ENCODE measurements around the gene AMPD2.
"Not testable (repeated sequence)": the region's sequence is repeated elsewhere in the genome, so short reads cannot be mapped to it uniquely, and the experiment has no call there.

AMPD2 gene

DNA sequence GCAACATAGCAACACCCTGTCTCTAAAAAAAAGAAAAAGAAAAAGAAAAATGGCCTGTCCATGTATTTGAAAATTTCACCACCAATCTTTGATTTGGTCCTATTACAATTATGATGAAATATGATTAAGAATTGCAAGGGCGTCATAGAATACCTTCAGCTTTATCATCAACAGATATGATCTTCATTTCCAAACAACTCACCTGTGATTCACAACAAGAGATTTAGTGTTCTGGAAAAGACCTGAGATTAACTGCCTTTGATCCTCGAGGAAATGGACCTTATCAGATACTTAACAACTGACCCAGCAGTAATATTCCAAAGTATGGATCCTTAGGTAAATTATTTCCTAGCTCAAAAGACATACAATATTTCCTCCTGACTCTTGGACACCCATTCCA is 32.8 kb downstream of the AMPD2 start:
- no peak for DNase-seq (ENCODE audit: low read depth in 2 of 2)

DNA sequence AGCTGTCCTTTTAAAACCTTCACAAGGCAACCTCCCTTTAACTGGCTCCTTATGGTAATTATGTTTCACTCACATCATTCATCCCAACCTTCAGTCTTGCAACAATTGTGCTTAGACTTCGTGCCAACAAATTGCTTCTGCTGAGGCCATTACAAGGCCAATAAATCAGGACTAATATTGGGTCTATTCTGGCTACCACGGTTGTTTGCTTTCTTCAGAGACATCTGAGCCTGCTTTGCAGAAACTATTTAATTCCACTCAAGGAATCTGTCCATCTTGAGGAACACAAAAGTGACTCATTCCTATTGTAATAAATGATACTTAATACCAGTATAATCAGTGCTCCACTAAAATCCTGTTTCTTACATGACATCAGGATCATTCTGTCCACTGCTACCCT is 33.7 kb downstream of the AMPD2 start:
- DNase-seq (ENCODE audit: low read depth in 2 of 2): no peak

DNA sequence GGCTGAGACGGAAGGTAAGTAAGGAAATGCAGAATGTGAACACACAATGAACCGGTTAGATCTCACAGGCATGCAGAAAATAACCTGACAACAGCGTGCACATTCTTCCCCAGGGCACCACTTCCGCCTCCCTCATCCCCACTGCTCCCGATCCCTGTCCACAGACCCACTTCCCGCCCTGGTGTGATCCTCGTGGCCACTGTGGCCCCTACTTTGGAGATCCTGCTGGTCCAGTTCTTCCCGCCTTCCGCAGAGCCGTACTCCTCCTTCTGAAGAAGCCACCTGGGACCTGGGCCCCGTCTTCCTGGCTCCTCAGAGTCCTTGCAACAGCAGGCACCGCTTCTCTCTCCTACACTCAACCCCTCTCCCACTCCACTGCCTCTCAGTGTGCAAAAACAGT is 34.9 kb downstream of the AMPD2 start:
- no peak for DNase-seq (ENCODE audit: low read depth in 2 of 2)

DNA sequence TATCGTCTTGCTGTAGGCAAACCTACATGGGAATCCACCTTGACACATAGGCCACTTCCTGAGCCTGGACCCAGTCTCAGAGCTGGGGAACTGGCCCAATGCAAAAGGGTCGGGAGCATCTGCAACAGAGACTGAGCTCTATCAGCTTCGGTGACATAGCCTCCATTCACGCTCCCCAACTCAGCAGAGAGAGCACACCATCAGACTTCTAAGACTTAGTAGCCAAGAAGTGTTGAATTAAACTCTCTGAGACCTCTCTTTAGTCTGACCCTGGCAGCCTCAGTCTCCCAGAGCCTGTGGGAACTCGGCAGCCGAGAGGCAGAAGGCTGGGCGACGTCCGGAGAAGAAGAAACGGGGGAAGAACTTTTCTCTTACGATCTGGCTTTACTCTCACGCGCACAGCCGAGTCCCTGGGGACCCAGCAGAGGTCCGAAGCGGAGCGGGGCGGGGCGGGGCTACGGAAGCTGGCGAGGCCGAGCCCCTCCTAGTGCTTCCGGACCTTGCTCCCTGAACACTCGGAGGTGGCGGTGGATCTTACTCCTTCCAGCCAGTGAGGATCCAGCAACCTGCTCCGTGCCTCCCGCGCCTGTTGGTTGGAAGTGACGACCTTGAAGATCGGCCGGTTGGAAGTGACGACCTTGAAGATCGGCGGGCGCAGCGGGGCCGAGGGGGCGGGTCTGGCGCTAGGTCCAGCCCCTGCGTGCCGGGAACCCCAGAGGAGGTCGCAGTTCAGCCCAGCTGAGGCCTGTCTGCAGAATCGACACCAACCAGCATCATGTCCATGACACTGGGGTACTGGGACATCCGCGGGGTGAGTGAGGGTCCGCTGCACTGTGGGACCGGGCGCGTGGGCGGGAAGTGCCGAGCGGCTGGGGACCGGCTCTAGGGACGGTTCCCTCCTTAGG is 36.2 kb downstream of the AMPD2 start, which contains the start of gene GSTM4:
TSS of gene GSTM4 (plus strand) at position 485 of the 905 bp plus-strand sequence. CDS start at position 776, 291 bp downstream.
- DNase-seq (ENCODE audit: low read depth in 2 of 2): peak; percentile 38 to 65

DNA sequence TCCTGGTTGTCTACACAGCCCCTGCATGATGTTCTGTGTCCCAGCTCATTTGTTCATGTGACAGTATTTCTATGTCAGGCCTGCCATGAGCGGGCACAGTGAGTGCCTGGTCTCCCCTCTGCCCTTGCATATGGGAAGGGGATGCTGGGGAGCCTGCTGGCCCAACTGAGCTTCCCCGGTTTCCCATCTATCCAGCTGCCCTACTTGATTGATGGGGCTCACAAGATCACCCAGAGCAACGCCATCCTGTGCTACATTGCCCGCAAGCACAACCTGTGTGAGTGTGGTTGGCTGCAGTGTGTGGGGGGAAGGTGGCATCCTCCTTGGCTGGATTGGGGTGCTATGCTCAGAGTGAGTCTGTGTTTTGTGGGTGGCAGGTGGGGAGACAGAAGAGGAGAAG is 37.8 kb downstream of the AMPD2 start:
- DNase-seq (ENCODE audit: low read depth in 2 of 2): no peak

DNA sequence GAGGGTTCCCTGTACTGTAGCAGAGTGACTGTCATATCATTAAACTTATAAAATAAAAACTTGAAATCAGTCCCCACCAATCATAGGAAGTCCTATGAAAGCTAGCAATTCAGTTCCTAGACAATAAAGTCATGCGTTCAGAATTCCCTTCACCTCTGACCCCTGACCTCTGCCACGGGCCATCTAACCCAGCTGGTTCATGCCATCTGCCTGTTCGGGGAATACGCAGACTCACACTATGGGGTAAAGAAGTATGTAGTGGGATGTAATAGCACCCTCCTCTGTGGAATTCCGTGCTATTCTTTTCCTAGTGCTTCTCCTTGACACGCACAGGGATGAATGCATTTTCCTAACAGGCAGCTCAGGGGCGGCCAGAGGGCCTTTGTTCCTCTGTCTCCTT is 38.3 kb downstream of the AMPD2 start:
- DNase-seq (ENCODE audit: low read depth in 2 of 2): no peak

DNA sequence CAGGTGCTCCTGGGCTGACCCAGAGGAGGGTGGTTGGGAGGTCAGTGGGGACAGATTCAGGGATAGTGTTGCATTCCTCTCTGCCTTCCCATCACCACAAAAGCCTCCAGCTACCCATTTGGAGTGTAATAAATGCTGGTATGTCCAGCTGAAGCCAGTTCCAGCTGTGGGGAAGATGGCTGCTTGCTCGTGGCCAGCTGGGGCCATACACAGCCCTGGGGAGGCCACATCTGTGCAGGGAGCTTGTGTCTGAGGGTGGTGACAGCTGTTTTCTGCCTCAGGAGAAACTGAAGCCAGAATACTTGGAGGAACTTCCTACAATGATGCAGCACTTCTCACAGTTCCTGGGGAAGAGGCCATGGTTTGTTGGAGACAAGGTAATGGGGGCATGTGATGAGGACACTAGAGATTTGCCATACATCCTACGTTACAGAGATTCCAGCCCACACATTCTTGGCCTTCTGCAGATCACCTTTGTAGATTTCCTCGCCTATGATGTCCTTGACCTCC is 39.0 kb downstream of the AMPD2 start:
- DNase-seq (ENCODE audit: low read depth in 2 of 2): no peak

DNA sequence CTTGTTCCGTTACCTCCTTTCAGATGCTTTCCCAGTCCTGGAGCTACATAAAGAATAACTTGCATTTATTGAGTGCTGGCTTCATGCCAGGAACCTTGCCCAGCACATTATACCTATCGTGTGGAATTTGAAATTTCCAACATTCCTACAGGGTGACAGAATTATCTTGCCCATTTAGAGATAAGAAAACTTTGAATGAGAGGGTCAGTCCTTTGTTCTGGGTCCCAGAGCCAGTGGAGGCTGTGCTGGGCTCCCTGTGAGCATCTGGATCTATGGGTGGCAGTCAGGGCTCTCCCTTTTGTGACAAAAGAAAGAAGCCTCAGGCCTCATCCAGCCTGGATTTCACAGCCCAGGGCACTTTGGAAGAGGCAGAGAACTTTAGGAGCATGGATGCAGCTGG is 39.5 kb downstream of the AMPD2 start:
- no peak for DNase-seq (ENCODE audit: low read depth in 2 of 2)

DNA sequence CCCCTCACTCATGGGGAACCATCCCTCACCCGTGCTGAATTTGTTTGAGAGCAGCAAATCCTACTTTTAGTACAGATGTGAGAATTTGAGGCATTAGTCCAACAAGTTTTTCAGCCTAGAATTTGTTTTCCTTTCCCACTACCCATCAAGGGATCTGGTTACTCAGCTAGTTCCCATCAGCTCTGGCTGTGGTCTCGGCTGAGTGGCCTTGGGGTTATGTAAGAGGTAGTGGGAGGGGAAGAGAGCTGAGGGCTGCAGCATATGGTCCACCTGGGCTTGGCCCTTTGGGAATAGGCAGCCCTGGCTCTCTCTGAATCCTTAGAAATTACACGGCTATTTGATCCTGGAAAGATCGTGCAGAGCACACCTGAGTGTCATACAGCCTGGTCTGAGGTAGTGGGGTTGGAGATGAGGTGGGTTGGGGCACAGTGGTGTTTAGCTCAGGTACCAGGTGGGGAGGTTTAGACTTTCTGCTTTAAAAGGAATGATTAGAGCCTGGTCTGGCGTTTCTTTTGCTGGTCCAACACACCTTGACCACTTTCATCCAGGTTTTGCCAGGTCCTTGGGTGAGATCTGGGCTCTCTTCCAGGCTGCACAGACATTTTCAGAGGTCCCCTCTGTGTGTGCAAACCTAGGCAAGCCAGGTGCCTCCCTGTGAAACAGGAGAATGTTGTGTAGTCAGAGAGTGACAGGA is 40.5 kb downstream of the AMPD2 start:
- no peak for DNase-seq (ENCODE audit: low read depth in 2 of 2)

DNA sequence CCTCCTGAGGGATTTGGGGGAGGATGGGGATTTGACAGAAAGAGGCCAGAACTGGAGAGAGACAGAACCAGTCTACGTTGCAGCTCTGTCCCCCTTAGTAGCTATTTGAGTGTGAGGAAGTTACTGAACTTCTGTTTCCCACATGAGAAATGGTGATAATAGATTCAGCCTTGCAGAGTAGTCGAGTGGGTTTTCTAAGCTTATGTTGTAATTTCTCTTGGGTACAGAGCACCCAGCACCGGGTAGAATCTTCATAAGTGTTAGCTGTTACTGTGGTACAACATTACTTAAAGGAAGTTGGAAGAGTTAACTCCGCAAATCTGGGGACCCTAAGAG is 41.0 kb downstream of the AMPD2 start:
- not testable (repeated sequence) for DNase-seq (ENCODE audit: low read depth in 2 of 2)

DNA sequence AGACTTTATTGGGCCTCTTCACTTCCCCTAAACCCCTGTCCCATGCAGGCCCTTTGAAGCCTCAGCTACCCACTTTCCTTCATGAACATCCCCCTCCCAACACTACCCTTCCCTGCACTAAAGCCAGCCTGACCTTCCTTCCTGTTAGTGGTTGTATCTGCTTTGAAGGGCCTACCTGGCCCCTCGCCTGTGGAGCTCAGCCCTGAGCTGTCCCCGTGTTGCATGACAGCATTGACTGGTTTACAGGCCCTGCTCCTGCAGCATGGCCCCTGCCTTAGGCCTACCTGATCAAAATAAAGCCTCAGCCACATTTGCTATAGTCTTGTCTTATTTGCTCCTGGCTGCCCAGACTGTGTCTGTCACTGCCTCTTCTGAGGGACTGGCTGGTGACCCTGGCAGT is 41.8 kb downstream of the AMPD2 start:
- DNase-seq (ENCODE audit: low read depth in 2 of 2): no peak

DNA sequence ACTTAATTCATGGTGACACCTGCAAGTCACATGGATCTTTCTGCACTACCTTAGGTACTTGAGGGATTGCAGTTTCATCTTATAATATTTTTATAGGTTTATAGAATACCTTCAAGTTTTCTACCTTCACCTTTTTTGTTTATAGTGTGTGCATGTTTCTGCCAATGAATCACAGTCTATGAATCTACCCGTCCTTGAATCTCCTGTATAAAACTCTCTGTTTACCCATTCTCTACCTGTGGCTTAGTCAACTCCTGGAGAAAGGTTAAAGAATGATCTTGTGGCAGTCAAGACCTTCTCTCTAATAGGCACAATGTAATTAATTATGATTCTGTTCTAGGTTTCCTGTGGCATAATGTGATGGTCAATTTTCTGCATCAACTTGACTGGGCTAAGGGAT is 45.0 kb downstream of the AMPD2 start:
- DNase-seq (ENCODE audit: low read depth in 2 of 2): no peak

DNA sequence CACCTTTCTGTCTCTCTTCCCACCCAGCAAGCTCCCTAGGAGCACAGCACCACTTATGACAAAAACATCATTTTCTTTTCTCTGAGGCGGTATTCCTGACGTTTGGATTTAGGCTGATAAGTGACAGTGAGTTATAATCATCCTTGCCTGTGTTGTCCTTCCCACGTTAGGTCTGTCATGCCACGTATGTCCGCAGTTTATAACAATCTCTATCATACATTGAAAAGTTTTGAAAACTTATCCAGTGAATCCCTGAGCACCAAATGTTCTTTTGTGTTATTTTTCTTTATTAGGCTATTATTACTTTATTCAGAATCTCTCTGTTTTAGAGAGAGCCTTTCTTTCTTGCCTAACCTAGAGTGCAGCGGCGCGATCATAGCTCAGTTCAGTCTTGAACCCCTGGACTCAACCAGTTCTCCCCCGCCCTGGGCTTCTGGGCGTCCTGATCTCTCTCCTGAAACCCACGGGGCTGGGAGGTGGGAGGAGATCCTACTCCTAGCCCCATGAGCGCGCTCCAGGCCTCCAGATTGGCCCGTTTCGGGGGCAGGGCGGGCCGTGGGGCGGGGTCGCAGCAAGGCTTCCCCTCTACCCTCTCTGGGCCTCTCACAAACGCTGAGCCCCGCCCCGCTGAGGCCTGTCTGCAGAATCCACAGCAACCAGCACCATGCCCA is 48.0 kb downstream of the AMPD2 start, which contains the start of gene GSTM2:
TSS of gene GSTM2 (plus strand) at position 606 of the 671 bp plus-strand sequence. CDS start at position 665, 59 bp downstream.
- DNase-seq (ENCODE audit: low read depth in 2 of 2): peak; percentile 58 to 81

DNA sequence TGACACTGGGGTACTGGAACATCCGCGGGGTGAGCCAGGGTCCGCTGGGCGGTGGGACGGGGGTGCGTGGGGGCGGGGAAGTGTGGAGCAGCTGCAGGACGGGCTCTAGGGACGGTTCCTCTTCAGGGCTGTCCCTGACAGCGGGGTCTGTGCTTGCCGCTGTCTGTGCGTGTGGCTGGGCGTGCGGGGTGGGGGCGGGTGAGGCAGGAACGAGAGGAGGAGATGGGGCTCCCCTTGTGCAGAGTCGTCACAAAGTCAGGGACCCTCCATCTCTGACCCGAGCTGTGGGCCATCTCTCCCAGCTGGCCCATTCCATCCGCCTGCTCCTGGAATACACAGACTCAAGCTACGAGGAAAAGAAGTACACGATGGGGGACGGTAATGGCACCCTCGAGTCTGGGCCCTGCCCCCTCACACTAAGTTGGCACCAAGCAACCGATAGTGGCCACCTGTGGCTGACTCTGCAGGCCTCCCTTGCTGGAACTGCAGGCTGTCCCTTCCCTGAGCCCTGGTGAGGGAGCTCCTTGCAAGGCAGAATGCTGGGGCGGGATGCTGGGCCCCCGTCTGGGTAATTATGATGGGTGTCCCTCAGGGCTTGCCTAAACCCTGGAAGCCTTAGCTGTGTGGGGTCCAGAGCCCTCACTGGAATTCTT is 48.6 kb downstream of the AMPD2 start:
- DNase-seq (ENCODE audit: low read depth in 2 of 2): no peak

DNA sequence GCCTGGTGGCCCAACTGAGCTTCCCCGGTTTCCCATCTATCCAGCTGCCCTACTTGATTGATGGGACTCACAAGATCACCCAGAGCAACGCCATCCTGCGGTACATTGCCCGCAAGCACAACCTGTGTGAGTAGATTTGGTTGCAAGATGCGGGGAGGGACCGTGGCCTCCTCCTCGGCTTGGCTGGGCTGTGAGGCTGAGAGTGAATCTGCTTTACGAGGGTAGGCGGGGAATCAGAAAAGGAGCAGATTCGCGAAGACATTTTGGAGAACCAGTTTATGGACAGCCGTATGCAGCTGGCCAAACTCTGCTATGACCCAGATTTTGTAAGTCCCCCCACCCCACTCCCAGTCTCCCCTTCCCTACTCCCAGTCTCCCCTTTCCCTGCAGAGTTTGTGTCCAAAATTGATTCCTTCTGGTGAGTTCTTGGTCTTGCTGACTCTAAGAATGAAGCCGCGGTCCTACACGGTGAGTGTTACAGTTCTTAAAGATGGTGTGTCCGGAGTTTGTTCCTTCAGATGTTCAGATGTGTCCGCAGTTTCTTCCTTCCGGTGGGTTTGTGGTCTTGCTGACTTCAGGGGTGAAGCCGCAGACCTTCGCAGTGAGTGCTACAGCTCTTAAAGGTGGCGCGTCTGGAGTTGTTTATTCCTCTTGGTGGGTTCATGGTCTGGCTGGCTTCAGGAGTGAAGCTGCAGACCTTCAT is 49.8 kb downstream of the AMPD2 start:
- no peak for DNase-seq (ENCODE audit: low read depth in 2 of 2)

DNA sequence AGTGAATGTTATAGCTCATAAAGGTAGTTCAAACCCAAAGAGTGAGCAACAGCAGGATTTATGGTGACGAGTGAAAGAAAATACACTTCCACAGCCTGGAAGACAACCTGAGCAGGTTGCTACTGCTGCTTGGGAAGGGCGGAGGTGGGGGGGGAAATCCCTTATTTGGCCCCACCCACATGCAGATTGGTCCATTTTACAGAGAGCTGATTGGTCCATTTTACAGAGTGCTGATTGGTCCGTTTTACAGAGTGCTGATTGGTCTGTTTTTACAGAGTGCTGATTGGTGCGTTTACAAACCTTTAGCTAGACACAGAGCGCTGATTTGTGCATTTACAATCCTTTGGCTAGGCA is 50.3 kb downstream of the AMPD2 start:
- not testable (repeated sequence) for DNase-seq (ENCODE audit: low read depth in 2 of 2)

DNA sequence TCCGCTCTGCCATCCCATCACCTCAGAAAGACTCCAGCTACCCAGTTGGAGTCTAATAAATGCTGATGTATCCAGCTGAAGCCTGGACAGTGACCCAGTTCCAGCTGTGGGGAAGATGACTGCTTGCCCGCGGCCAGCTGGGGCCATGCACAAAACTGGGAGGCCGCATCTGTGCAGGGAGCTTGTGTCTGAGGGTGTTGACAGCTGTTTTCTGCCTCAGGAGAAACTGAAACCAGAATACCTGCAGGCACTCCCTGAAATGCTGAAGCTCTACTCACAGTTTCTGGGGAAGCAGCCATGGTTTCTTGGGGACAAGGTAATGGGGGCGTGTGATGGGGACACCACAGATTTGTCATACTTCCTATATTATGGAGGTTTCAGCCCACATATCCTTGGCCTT is 51.4 kb downstream of the AMPD2 start:
- no peak for DNase-seq (ENCODE audit: low read depth in 2 of 2)

DNA sequence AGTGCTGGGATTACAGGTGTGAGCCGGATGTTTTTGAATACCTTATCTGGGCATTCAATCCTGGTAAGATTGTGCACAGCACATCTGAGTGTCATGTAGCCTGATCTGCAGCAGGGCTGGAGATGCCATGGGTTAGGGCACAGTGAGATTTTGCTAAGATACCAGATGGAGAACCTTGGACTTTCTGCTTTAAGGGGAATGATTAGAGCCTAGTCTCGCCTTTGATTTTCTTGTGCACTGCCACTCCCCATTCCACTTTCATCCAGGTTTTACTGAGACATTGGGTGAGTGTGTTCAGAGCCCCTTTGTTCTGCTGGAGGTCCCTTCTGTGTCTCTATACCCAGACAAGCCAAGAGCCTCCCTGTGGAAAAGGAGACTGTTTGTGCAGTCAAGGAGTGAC is 54.2 kb downstream of the AMPD2 start:
- DNase-seq (ENCODE audit: low read depth in 2 of 2): not testable (repeated sequence)

DNA sequence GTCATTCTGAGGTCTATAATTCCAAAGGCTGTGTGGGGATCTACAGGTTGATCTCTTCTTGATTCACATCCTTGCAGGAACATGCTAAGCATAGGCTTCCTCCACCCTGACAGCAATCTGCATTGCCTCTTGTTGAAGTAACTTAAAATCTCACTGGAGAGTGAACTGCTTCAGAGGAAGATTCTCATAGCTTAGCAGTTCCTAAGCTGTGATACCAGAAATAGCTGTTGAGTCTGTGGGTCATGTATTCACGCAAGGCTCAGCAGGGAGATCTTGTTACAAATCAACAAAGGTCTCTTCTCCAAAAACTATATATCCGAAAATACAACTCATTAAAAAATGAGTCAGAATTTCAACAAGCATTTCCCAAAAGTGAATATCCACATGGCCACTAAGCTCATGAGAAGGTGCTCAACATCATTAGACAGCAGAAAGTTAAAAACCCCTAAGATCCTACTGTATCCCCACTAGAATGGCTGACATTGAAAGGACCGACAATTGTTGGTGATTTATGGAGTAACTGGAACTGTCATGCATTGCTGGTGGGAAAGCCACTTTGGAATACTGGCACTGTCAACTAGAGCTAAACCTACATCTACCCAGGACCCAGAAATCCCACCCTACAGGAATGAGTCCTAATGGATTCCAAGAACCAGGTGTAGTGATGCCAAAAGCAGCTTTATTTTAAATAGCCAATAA is 57.2 kb downstream of the AMPD2 start:
- not testable (repeated sequence) for DNase-seq (ENCODE audit: low read depth in 2 of 2)

DNA sequence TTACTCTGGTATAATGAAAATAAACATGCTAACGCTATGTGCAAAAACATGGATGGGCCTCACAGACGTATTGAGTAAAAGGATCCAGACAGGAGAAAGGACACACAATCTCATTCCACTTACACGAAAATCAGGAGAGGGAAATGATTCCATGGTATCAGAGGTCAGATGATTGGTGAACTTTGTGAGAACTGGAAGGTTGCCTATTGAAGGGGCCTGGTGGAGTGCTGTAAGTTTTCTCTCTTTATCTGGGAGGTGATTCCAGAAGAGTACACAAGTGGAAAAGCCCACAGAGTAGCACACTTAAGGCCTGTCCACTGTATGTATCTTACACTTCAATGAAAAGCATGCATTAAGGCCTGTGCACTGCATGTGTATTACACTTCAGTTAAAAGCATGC is 57.8 kb downstream of the AMPD2 start:
- DNase-seq (ENCODE audit: low read depth in 2 of 2): no peak

DNA sequence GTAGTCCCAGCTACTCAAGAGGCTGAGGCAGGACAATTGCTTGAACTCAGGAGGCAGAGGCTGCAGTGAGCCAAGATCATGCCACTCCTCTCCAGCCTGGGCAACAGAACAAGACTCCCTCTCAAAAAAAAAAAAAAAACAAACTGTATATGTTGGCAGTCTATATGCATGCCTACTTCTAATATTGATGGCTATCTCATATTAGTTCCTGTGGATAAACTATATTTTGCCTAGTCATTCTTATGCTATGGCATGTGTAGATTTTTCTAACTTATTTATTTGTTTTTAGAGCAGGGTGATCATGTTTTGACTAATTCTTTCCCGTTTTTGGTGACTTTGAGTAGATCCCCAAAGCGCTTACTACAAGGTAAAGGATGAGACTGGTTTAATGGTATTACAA is 59.0 kb downstream of the AMPD2 start:
- not testable (repeated sequence) for DNase-seq (ENCODE audit: low read depth in 2 of 2)

All from stimulated activated CD4-positive, alpha-beta T cell treated with anti-CD3 and anti-CD28 coated beads, Interleukin-1b, Interleukin-23, amount 100 ng/mL, for 4 hours (primary cell).